IPS DF 6.9 (cell line): ENCODE measurements around the gene CRELD1.

Source experiments
- DNase-seq: peaks from one replicate; pipeline ENCODE4 v3.0.0-alpha.2; 2013; ENCODE audit warnings: low read depth, low spot score
- H3K27ac ChIP-seq: one replicate; pipeline ENCODE4 v1.5.1; 2013; ENCODE audit warnings: low read length, control low read depth
- H3K27me3 ChIP-seq: 2 replicates; pipeline ENCODE4 v1.6.1; 2013; ENCODE audit warnings: mild to moderate bottlenecking, low read length; ENCODE audit not compliant: control insufficient read depth, insufficient read depth
- H3K36me3 ChIP-seq: 2 replicates; pipeline ENCODE4 v1.6.1; 2013; ENCODE audit warnings: low read length; ENCODE audit not compliant: control insufficient read depth, insufficient read depth
- H3K4me1 ChIP-seq: 2 replicates; pipeline ENCODE4 v1.6.1; 2013; ENCODE audit warnings: low read length; ENCODE audit not compliant: control insufficient read depth, insufficient read depth
- H3K4me3 ChIP-seq: 2 replicates; pipeline ENCODE4 v1.5.1; 2013; ENCODE audit warnings: mild to moderate bottlenecking, low read length
- H3K9me3 ChIP-seq: 2 replicates; pipeline ENCODE4 v1.6.1; 2013; ENCODE audit warnings: low read length, inconsistent platforms; ENCODE audit not compliant: control insufficient read depth, insufficient read depth
- WGBS: extraction: QIAGEN DNeasy Blood & Tissue Kit; methylation state at CpG from one replicate; pipeline ENCODE4 v1.1.7; 2013; ENCODE audit warnings: mixed read lengths, missing lambda C conversion rate; ENCODE audit not compliant: insufficient read length, insufficient coverage; 5-methylcytosine and 5-hydroxymethylcytosine counted together

CRELD1 gene

DNA sequence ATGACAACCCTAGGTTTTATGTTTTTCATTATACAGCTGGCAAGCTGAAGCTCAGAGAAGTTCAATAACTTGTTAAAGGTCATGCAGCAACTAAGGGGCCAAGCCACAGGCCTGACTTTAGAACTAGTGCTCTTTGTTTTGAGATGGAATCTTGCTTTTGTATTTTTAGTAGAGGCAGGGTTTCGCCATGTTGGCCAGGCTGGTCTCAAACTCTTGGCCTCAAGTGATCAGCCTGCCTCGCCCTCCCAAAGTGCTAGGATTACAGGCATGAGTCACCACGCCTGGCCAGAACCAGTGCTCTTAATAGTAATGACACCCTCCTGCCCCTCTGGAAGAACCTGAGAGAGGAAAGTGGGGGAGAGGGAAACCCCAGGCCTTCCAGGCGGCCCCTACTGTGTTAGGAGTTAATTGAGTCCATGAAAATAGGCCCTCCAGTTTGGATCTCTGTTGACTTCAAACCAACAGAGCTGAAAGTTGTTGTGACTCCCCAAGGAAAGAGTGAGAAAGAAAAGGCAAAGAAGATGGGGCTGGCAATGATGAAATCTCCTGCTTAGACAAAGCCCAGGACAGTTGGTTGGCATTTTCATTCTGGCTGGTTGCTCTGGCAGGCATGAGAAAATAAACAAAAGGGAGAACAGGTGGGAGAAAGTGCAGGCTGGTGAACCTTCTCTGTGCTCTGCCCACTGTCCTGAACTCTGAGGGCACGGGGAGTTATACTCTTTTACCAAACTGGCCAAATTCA, 22.1 kb downstream of the CRELD1 start:
- no peaks in the 10 kb centered on the region for H3K27me3 ChIP-seq
- no peak overlapping the region for H3K4me3 ChIP-seq
- DNase-seq = no peak
- no peaks in the 10 kb centered on the region for H3K9me3 ChIP-seq
- no CpG with 5 or more reads among the region's 5 CpGs for WGBS
- H3K4me1 ChIP-seq = peaks cover 1% of the 10 kb centered on the region; the same call in 1 of the 2 replicates
- no peak overlapping the region for H3K27ac ChIP-seq
- H3K36me3 ChIP-seq = no peaks in the 10 kb centered on the region

DNA sequence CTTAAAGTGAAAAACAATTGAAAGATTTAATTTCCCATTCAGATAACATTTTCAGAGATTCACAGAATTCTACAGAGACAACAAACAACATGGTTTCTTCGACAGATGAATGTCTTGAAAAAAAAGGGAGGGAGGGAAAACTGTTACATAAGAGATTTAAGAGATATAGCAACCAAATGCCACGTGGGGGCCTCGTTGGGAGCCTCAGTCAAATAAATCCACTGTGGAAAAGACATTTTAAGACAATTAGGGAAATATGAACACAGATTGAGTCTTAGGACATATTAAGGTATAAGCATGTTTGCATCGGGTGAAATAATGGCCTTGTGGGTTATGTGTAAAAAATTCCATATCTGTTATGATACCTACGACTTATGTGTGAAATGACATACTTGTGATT, 23.6 kb downstream of the CRELD1 start:
- Histone ChIP-seq H3K4me1 (peaks cover 1% of the 10 kb centered on the region; the same call in 1 of the 2 replicates), H3K9me3 (no peaks in the 10 kb centered on the region), H3K27ac (no peak overlapping the region), H3K27me3 (no peaks in the 10 kb centered on the region), H3K36me3 (no peaks in the 10 kb centered on the region), H3K4me3 (no peak overlapping the region)
- no peak for DNase-seq
- no CpG with 5 or more reads among the region's 5 CpGs for WGBS

GRCh38 chr3:9965200-9965875, 31.7 kb downstream of the CRELD1 start:
- no peaks in the 10 kb centered on the region for H3K9me3 ChIP-seq
- no peaks in the 10 kb centered on the region for H3K4me1 ChIP-seq
- H3K36me3 ChIP-seq = peaks cover 7% of the 10 kb centered on the region; the same call in 1 of the 2 replicates
- H3K4me3 ChIP-seq = no peak overlapping the region
- H3K27me3 ChIP-seq = no peaks in the 10 kb centered on the region
- DNase-seq = no peak
- no peak overlapping the region for H3K27ac ChIP-seq
- WGBS = no CpG with 5 or more reads among the region's 6 CpGs

- Histone ChIP-seq H3K4me1 (no peaks in the 10 kb centered on the region), H3K9me3 (no peaks in the 10 kb centered on the region), H3K27ac (no peak overlapping the region), H3K4me3 (no peak overlapping the region), H3K36me3 (peaks cover 7% of the 10 kb centered on the region; the same call in 1 of the 2 replicates), H3K27me3 (no peaks in the 10 kb centered on the region)
- DNase-seq = no peak
- WGBS = no CpG with 5 or more reads among the region's 2 CpGs
Measured at GRCh38 chr3:9966841-9967240, 33.2 kb downstream of the CRELD1 start.

DNA sequence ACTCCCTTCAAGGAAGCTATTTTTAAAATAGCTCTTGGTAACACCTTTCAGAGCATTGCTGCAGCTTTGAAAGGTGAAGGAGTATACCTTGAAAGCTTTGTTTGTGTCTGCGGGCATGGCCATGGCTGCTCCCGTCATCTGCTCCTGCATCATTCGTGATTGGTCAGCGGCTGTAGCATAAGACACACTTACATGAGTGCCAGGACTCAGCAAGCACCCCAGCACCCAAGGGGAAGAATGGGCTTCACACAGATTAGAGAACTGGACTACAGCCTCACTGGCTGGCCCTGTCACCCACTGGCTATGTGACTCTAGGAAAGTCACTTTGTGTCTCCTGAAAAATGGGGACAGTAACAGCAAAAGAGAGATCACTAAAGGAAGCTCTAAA, 36.0 kb downstream of the CRELD1 start:
- peaks cover 7% of the 10 kb centered on the region; the same call in 1 of the 2 replicates for H3K36me3 ChIP-seq
- no peak for DNase-seq
- no peaks in the 10 kb centered on the region for H3K9me3 ChIP-seq
- H3K4me3 ChIP-seq = no peak overlapping the region
- no peaks in the 10 kb centered on the region for H3K27me3 ChIP-seq
- H3K27ac ChIP-seq = no peak overlapping the region
- WGBS = no CpG with 5 or more reads among the region's 4 CpGs
- no peaks in the 10 kb centered on the region for H3K4me1 ChIP-seq

DNA sequence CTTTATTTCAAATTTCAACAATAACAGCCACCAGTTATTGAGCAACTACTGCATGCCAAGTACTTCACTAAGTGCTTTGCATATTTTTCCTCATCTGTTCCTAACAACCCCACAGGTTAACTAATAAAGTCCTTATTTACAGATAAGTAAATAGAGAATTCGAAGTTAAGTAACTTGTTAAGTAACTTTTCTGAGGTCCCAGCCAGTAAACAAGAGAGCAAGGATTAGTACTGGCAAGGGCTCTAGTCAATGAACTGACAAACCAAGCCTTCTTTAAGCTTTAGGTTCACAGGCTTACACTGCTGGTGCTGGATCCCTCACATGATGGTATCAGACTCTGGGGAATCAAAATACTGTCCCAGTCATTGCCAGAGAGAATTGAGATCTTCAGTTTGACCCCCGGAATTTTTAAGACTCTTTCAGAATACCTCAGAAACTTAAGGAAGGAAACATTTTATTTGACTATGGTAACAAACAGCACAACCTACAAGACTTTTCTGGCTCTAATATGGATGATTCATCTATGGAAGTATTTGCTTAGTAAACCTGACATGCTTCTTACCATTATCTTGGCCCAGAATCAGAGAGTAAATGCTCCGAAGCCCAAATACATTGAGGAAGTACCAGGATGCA, 36.5 kb downstream of the CRELD1 start:
- no peak for DNase-seq
- no peak overlapping the region for H3K27ac ChIP-seq
- no peaks in the 10 kb centered on the region for H3K9me3 ChIP-seq
- no peaks in the 10 kb centered on the region for H3K27me3 ChIP-seq
- peaks cover 7% of the 10 kb centered on the region; the same call in 1 of the 2 replicates for H3K36me3 ChIP-seq
- H3K4me3 ChIP-seq = no peak overlapping the region
- no CpG with 5 or more reads among the region's 3 CpGs for WGBS
- no peaks in the 10 kb centered on the region for H3K4me1 ChIP-seq

- H3K9me3 ChIP-seq = no peaks in the 10 kb centered on the region
- H3K36me3 ChIP-seq = no peaks in the 10 kb centered on the region; the same call in 1 of the 2 replicates
- no peak overlapping the region for H3K4me3 ChIP-seq
- no CpG with 5 or more reads among the region's 7 CpGs for WGBS
- no peaks in the 10 kb centered on the region for H3K4me1 ChIP-seq
- H3K27ac ChIP-seq = no peak overlapping the region
- DNase-seq = no peak
- H3K27me3 ChIP-seq = no peaks in the 10 kb centered on the region
Measured at GRCh38 chr3:9976721-9977709, 43.4 kb downstream of the CRELD1 start.

DNA sequence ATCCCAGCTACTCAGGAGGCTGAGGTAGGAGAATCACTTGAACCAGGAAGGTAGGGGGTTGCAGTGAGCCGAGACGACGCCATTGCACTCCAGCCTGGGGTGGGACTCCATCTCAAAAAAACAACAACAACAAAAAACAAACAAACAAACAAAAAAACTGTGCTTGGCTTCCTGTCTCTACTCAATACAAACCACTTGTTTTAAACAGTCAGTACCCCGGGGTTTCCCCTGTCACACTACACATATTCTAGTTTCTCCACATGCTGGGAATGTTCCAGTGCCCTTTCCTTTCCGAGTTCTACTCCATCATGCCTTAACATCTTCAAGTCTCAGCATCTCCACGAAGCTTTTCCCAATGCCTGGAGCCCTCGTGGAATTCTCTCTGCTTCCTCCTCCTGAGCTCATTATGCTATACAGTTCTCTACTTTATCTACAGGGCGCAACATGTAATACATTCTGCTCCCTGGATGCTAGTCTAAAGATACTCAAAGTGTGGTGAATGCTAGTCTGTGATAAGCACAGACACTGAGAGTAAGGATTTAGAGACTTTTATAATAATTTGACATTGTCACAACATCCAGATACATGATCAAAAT, 45.2 kb downstream of the CRELD1 start:
- no peak for DNase-seq
- Histone ChIP-seq H3K4me1 (no peaks in the 10 kb centered on the region), H3K4me3 (no peak overlapping the region), H3K9me3 (no peaks in the 10 kb centered on the region), H3K36me3 (no peaks in the 10 kb centered on the region; the same call in 1 of the 2 replicates), H3K27ac (no peak overlapping the region), H3K27me3 (no peaks in the 10 kb centered on the region)
- WGBS = no CpG with 5 or more reads among the region's 8 CpGs

DNA sequence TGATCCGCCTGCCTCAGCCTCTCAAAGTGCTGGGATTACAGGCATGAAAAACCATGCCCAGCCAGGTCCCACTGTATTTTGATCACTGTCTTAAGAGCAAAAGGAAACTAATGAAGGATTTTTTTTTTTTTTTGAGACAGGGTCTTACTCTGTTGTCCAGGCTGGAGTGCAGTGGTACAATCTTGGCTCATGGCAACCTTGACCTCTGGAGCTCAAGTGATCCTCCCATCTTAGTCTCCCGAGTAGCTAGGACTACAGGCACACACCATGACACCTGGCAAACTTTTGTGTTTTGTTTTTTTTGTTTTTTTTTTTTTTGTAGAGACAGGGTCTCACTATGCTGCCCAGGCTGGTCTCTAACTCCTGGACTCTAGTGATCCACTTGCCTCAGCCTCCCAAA, 46.6 kb downstream of the CRELD1 start:
- Histone ChIP-seq H3K4me3 (no peak overlapping the region), H3K27me3 (no peaks in the 10 kb centered on the region), H3K4me1 (no peaks in the 10 kb centered on the region), H3K27ac (no peak overlapping the region), H3K9me3 (no peaks in the 10 kb centered on the region), H3K36me3 (no peaks in the 10 kb centered on the region; the same call in 1 of the 2 replicates)
- no CpG with 5 or more reads among the region's 2 CpGs for WGBS
- no peak for DNase-seq
